Fibroblast of mammary gland (primary cell): ENCODE measurements around the gene FBXW12.

Source experiments
- DNase-seq: peaks from one replicate; pipeline ENCODE4 v3.0.0-alpha.2; 2010; ENCODE audit warnings: low read depth
- H3K4me3 ChIP-seq: 2 replicates; pipeline ENCODE4 v1.5.1; 2011; ENCODE audit warnings: low read depth, mild to moderate bottlenecking, low read length, moderate library complexity; ENCODE audit not compliant: control insufficient read depth
- TF ChIP-seq, protein P1 (sequence below): conservative IDR thresholded peaks from 2 replicates; pipeline ENCODE4 v1.5.1; 2011; ENCODE audit warnings: low read depth, low read length, inconsistent platforms; ENCODE audit not compliant: control insufficient read depth, insufficient read depth

The FBXW12 gene

DNA sequence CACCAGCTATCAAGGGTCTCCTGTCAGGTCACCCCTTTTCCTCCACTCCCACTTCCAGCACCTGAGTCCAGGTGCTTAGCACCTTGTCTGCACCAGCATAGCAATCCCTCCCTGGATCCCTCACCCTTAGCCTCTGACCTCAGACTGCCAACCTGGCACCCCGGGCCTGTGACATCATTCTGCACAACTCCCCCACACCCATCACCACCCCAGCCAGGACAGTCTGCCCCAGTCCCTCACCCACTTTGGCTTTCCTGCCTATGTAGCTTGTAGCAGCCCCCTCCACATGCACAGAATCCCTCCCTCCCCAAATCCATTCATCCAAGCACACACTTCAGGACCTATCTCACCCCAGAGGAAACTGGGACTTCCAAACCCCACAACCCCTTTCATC, 58.7 kb downstream of the FBXW12 start:
- no peak for DNase-seq
- H3K4me3 ChIP-seq, result no peak overlapping the region
- TF ChIP-seq, protein P1, sequence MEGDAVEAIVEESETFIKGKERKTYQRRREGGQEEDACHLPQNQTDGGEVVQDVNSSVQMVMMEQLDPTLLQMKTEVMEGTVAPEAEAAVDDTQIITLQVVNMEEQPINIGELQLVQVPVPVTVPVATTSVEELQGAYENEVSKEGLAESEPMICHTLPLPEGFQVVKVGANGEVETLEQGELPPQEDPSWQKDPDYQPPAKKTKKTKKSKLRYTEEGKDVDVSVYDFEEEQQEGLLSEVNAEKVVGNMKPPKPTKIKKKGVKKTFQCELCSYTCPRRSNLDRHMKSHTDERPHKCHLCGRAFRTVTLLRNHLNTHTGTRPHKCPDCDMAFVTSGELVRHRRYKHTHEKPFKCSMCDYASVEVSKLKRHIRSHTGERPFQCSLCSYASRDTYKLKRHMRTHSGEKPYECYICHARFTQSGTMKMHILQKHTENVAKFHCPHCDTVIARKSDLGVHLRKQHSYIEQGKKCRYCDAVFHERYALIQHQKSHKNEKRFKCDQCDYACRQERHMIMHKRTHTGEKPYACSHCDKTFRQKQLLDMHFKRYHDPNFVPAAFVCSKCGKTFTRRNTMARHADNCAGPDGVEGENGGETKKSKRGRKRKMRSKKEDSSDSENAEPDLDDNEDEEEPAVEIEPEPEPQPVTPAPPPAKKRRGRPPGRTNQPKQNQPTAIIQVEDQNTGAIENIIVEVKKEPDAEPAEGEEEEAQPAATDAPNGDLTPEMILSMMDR, result no peak

DNA sequence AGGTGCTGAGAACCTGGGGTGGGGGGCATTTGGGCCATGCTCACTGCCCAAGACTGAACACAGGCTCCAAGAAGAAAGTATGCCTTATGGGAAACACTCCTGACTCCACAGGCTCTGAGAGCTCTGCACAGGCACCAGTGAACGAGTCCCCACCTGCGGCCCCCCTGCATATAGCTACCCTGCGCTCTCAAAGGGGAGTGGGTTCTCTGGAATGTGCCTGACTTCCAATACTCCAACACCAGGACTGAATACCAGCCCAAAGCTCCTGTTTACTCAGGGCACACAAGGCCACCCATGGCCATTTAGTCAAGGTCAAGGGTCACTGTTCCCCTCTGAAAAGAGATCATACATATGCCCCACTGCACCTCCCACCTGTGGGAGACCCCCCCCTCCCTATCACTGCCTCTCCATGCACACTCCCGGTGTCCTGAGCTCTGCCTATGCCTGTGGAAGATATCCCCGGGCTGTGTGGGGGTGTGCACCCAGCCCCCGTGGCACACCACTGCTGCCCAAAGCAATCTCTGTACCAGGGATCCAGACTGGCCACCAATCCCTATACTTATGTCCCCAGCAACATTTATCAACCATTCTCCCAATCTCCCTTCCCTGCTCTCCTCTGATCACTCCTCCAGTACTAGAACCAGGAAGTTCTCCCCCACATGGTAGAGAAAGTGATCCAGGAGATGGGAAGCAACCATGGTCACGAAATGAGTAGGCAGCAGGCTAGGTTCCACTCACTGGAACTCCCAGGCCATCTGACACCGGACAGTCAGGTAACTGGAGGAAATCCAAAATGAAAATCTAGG, 59.4 kb downstream of the FBXW12 start:
- no peak for DNase-seq
- H3K4me3 ChIP-seq, result no peak overlapping the region
- TF ChIP-seq, protein P1, result no peak

DNA sequence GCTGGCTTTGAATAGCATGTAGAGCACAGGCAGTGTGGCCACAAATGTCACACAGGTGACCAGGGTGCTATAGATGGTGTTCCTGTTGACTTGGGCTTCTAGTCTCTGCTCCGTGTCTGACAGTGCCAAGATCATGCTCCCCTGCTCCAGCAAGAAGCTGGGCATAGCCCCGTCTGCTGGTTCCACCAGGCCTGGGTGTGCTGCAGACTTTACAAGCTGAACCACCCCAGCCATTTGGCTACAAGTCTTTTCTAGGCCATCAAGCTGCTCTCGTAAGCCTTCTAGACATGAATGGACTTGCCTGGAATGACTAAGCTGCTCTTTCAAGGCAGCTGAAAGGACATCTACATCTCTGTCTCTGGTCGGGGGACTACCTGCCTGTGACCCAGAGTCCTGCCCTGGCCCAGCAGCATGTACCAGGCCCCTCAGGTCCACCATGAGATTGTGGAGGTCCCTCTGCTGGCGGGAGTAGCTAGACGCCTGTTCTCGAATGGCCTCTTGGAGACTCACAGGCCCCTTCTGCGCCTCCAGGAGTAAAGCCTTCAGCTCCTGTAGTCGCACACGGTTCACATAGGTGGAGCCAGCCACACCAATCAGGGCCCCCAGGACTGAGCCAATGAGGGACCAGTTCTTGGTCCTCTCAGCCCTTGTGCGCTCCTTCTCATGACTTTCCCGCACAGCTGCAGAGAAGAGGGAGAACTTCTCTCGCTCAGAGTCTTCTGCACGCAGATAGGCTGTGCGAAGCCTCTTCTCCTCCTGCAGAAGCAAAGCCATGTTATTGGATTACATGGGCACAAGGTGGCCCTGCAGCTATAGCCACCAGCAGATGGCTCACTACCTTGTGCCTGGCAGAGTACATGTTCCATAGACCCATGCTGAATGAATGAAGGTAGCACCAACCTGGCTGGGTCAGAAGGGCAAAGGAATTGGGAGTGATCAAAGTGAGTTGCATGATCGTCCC, 60.7 kb downstream of the FBXW12 start:
- TF ChIP-seq, protein P1, result no peak
- no peak for DNase-seq
- H3K4me3 ChIP-seq, result no peak overlapping the region

DNA sequence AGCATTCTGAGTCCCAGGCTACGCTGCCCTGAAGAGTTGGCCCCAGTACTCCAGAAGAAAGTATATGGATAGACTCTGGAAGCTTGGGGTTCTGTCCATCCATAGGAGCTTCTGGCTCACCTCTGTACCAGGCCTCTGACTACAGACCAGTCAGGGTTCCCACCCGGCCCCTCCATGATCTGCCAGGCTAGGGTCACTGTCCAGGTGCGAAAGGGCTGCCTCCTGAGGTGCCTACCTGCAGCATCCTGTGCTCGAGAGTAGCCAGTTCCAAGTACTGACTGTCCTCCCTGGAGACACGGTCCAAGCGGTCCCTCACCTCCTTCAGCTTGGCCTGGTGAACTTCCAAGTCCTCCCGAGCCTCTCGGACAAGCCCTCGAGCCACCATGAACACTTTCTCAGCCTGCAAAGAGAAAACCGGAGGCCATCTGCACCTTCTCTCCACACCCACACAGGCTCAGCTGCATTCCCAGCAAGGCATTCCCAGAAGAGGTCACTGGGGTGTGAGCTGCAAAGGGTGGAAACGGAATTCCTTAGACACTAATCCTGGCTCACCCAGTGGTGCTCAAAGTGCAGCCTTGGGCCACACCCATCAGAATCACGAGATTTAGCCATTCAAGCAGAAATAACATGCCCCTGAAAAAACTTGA, 61.6 kb downstream of the FBXW12 start:
- peak; percentile 72 for DNase-seq
- H3K4me3 ChIP-seq, result peak overlapping the region; percentile 16
- TF ChIP-seq, protein P1, result no peak

DNA sequence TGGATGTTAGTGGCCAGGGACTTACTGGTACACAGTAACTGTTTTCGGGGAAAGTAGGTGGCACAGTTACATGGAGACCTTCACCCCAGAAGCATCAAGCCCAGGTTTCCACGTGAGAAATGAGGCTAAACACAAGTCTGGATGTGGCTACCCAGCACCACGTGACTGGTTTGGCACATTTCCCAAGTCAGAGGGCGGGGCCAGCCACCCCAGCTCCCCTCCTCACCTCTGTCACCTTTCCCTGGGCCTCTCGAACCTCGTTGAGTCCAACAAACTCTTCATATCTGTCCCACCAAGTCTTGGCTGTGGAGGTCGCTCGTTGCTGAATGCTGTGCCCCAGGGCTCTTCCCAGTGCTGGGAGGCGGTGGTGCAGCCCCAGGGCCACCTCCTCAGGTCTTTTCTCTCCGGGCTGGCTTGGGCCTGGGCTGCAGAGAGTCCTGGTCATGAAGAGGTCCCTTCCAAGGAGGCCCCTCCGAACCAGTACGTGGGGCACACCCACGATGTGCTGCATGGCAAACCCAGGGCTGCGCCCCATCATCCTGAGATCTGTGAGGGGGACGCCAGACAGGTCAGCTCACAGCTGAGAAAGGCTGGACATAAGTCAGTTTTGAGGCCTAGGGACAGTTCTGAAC, 62.7 kb downstream of the FBXW12 start:
- TF ChIP-seq, protein P1, result no peak
- DNase-seq, result no peak
- H3K4me3 ChIP-seq, result no peak overlapping the region

DNA sequence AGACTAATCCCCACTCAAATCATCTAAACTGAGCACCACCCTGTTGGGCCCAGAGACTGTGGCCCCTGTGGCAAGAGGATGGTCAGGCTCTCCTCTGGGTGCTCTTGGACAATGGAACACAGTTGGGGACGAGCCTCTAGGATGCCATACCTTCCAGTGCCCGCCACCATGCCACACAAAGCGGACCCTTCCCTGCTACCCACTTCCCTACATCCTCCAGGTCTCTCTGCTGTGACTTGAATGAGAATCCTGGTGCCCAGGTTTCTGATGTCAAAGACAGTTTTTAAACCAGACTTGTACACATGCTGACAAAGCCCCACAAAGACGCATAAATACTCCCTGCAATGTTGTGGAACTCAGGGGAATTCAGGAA, 63.2 kb downstream of the FBXW12 start:
- TF ChIP-seq, protein P1, result no peak
- H3K4me3 ChIP-seq, result no peak overlapping the region
- DNase-seq, result no peak
